EL (cell line): ENCODE data around the gene SPECC1.
"Not testable (repeated sequence)": the region's sequence is repeated elsewhere in the genome, so short reads cannot be mapped to it uniquely, and the experiment has no call there.

ENCODE experiments used
- DNase-seq: peaks from one replicate; pipeline ENCODE4 v3.0.0-alpha.2; 2016

Gene SPECC1

DNA sequence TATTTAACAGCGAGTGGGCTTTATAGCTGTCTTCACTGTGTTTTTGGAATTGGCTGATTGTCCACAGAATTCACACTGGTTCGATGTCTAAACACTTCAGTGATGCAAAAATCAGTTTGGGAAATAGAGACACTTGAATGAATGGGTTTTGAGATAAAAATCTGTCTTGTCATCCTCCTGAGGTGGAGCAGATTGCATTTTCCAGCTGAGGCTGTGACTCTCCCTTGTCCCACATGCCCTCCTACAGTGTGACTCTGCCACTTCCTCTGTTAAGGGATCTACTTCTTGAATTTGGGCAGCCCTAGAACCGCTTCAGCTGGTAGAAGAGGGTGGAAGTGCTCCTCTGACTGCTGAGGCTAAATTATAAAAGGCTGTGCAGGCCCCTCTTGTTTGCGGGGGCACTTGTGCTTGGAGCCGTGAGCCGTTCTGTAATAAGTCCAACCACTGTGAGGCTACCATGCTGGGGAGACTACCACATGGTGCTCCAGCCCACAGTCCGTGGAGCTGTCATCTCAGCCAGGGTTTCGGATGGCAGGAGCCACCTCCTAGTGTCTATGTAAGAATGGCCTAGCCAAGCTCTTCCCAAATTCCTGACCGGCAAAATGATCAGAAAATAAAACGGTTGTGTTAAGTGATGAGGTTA is 175.9 kb downstream of the SPECC1 start:
- DNase-seq = no peak

DNA sequence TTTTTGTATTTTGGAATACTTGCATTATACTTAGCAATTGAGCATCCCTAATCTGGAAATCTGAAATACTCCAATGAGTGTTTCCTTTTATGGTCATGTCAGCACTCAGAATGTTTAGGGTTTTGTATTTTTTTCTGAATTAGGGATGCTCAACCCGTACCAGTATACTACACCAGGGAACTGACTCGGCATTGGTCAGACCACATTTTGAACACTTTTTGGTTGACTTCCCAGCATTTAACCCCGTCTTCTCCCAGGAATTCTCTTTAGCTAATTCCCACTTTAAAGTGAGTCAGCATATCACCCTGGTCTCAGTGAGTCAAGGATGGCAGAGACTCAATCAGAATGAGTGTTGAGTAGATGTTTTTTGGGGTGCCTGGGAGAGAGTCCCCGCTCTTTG is 177.9 kb downstream of the SPECC1 start:
- DNase-seq = peak; percentile 34

DNA sequence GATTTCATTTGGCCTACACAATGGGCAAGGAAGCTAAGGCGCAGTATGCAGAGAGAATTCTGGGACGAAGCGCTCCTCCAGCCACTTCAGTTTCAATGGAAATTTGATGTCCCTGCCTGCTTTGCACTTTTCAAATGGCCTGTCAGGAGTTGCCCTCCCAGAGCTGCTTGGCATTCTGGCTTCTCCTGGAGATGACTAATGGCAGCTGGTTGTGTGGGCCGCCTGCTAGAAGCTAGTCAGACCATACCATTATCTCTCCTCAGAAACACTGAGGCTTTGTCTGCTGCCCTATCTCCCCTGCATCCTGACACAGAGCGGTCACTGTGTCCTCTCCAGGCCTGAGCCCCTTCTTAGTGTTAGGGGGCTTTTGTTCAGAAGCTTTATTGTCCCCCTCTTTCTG is 180.1 kb downstream of the SPECC1 start:
- DNase-seq = peak; percentile 47

DNA sequence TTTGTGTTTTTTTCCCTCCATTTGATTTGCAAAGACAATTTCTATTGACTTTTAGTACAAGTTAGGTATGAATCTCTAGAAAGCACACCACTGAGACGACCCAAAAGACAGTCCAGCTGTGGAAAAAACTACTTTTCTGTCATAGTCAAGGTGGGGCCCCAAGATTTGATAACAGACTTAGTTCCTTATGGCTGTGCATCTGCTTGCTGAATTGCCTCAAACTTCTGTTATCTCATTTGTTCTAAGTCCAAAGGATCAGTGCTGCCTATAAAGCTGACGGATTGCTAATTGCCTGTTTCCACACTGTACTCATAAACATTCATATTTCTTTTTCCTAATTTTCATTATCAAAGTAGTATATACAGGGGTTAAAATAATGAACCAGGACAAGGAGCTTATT is 180.8 kb downstream of the SPECC1 start:
- DNase-seq = no peak

DNA sequence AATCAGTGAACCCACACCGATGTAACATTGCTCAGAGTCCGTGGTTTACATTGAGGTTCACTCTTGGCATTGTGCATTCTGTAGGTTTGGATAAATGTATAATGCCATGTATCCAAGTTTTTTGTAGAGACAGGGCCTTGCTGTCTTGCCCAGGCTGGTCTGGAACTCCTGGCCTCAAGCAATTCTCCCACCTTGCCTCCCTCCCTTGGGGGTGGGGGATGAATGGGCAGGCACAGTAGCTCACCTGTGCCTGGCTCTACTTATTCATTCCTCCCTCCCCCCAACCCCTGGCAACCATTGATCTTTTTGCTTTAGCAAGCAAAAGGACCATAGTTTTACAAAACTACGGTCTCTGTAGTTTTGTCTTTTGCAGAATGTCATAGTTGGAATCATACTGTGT is 181.4 kb downstream of the SPECC1 start:
- no peak for DNase-seq

DNA sequence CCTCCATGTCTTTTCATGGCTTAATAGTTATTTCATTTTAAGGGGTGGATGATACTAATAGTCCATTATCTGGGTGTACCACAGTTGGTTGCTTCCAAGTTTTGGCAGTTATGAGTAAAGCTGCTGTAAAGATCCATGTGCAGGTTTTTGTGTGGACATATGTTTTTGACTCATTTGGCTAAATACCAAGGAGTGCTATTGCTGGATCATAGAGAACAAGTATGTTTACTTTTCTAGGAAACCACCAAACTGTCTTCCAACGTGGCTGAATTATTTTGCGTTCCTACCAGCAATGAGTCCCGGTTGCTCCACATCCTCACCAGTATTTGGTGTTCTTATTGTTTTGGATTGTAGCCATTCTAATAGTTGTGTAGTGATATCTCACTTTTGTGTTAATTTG is 181.9 kb downstream of the SPECC1 start:
- DNase-seq = peak; percentile 77

DNA sequence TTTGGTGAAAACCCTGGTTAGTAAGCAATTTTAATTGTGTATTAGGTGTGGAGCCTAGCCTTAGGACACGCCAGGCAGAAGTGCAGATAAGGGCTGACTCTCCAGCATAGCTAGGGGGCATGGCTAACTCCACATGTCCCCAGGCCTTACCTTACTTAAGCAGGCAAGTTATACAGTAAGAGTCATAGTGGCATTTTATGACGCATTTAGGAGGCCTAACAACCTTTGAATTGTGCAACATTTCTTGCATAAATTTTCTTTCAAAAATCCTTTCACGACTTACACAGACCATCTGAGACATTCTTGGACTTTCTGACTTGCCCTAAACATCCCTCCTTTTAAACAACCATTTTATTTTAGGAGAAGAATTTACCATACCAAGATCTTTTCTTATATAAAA is 187.1 kb downstream of the SPECC1 start:
- DNase-seq = not testable (repeated sequence)

DNA sequence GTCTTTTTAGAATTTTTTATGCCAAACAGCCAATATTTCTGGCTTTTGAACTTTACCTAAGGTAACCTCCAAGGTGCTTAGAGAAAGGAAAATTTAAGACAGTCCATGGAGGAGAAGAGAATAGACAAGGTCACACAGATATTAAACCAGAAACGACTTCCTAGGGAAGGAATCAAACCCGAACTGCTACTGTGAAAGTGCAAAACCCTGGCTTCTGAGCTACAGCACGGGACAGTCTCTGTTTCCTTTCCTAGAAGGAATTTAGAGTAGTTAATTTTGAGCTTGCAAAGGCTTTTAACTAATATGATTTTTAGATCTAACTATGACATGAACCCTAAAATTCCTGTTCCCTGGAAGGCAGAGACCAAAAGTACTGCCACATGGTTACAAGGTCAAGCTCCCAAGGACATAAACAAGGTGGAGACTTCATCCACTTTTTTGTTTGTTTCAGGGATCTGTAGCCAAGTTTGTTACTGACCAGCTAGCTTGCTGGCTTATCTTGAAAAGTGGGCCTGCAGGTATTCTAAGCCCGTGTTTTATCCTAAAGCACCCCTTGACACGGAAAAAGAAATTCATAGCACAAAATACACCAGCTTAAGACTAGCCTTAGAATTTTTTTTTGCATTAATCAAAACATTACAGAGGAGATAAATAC is 188.2 kb downstream of the SPECC1 start:
- DNase-seq = no peak

DNA sequence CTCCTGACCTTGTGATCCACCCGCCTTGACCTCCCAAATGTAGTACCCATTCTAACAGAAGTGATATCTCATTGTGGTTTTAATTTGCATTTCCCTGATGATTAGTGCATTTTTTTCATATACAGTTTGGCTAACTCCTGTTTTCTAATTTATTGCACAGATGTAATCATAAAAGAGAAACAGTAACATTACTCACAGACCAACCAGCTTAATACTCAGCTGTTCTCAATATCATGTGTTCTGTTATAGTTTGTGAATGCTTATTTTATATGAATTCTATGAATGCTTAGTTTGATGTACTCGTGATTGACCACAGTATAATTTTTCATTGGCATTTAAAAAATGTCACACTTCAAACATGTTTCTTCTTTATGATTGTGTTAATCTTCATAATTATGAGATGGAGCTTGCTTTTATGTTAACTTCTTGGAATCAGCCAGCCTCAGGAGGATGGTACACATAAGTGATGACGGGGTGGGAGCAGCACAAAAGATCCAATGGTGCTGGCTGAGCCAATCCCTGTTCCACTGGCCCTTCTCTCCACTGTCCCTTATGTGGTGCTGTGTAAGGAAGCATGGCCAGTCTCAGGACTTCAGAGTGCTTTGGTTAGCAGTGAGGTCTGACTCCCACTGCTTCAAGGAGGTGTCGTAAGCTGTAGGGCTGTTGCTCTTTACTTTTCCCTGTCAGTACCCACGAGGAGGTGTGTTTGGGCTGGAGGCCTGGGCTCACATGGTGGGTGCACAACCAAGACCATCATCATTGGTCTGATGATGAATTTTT is 191.0 kb downstream of the SPECC1 start:
- no peak for DNase-seq

DNA sequence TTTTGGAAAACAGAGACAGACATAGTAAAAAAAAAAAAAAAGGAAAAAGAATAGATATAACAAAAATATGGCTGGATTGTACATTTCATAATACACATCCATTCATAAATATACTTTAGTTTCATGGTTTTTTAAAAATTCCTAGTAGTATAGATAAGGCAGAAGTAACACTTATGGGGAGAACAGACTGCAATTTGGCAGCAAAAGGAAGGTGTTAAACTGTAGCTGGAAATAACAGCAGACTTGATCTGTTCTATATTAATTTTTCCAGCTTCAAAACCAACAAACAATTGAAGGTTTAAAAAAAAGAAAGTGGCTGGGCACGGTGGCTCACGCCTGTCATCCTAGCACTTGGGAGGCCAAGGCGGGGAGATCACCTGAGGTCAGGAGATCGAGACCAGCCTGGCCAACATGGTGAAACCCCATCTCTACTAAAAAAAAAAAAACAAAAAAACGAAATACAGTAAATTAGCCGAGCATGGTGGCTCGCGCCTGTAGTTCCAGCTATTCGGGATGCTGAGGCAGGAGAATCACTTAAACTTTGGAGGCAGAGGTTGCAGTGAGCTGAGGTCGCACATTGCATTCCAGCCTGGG is 191.8 kb downstream of the SPECC1 start:
- DNase-seq = no peak

DNA sequence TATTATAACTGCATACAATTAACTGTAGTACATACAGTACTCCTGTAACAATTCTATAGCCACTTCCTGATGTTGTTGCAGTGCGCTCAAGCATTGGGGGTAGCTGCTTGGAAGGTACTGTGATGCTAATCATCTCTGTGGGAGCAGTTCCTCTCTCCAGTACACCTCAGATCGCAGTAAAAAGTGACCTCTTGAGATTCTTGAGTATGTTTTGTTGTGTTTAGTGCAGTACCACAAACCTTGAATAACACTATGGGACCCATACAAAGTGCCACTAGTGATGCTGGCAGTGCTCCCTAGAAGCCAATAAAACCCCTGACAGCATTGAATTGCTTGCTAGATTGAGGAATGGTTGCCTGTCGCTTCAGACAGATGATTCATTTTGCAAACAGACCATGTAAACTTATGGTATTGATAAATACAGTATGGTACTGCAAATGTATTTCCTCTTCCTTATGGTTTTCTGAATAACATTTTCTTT is 193.0 kb downstream of the SPECC1 start:
- DNase-seq = no peak

DNA sequence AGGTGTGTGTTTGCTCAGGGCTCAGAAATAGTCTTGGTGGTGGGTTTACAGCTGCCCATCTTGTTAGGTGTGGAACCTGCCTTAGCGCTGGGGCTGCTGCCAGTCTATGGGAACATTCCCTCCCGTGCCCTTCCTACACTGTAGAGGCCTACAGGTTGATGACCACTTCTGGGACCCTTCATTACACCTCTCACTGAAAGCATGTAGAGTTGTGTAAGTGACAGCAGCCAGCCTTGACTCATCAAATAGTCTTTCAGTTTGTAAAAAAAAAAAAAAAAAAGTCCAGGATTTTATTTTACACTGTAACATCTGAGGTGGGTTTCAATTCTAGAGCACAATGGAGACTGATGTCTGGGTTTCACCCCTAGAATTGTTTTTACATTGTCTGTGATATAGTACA is 193.9 kb downstream of the SPECC1 start:
- no peak for DNase-seq

DNA sequence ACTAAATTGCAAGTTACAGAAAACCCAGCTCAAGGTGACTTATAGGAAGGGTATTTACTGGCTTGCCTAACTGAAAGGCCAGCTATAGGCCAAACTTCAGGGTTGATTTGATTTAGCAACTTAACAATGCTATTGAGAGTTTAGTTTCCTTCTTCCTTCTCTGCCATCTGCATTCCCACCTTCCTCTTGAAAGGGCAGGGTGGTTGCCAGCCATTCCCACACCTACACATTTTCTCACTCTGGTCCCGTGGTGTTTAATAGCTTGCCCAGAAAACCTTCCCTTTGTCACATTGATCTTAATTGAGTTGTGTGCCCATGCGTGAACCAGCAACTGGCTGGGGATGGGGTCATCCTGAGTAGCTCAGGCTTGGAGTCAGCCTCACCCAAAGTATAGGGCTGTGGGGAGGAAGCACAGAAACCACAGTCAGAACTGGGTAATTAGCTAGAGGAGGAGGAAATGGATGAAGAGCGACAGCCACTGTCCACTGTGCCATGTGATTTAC is 194.7 kb downstream of the SPECC1 start:
- no peak for DNase-seq

DNA sequence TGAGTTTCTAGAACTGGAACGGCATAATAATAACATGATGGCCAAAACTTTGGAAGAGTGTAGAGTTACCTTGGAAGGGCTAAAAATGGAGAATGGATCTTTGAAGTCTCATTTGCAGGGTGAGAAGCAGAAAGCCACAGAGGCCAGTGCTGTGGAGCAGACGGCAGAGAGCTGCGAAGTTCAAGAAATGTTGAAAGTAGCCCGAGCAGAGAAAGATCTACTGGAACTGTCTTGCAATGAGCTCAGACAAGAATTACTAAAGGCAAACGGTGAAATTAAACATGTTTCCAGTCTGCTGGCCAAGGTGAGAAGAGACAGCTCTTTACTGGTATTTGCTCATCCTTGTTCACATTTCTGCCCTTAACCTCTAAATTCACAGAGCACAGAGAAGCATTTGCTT is 196.4 kb downstream of the SPECC1 start:
- no peak for DNase-seq

DNA sequence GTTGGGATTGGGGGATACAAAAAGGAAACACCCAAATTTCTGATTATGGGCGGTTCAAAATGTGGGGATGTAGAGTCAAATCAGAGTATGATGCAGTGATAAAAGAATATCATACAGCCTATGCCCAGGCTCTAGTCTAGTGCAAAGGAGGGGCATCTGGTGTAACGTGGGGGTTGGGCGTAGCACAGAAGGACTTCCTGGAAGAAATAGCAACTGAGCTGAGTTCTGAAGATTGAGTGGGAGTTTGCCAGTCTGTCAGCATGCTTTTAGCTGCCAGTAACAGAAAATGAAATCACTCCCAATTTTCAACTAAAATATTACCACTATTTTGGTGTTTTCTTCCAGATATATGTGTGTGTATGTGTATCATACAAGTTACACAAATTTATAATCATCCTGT is 196.9 kb downstream of the SPECC1 start:
- no peak for DNase-seq

DNA sequence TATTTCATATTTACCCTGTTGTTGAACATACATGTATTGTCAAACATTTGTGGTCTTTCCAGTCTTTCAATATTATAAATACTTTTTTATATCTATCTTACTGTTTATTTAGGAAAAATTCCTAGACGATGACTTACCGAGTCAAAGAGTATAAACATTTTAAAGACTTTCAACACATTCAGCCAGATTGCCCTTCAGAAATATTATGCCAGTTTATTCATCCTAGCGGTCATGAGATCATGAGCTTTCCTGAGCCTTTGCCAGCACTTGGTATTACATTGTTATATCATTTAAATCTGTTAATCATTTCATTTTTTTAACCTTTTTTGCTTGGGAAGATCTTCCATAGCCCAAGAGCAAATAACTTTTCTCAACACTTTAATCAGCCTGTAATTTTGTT is 197.4 kb downstream of the SPECC1 start:
- DNase-seq = peak; percentile 77

DNA sequence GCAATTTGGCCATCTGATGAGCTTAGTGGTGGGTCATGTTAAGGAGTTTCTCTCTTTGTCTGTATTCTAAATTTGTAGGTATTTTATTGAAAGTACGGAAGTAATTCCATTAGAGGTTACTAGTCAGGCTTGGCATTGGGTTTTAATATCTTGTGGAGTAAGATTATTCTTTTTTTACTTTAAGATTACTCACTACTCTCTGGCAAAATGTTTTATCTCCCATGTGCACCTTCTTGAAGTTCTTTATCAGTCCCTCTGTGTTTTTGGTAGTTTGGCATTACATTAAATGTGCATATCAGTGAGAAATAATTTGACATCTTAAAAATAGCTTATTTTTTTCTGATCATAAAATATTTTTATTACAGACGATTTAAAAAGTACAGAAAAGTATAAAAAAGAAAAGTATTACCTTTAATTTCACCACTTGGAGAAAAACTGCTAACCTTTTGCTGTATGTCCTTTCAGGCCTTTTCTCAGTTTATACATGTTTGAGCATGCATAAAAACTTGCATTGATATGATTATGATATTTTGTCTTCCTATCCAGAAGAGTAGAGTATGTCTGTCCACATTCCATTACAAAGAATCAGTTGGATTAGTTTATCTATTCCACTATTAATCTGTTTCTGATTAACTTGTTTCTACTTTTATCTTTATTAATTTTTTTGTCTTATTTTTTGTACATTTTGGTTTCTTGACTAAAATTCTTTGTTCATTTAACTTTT is 198.3 kb downstream of the SPECC1 start:
- no peak for DNase-seq

DNA sequence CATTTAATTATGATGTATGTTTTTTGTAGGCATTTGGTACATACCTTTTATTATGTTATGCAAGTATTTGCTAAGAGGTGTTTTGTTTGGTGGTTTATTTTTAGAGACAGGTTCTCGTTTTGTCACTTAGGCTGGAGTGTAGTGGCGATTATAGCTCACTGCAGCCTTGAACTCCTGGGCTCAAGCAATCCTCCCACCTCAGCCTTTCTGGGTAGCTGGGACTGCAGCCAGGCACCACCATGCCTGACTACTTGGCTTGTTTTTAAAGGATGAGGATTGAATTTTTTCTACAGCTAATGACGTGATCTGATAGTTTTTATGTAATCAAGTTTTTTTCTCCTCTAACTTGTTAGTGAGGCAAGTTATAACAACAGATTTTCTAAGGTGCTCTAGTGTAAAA is 199.6 kb downstream of the SPECC1 start:
- no peak for DNase-seq

DNA sequence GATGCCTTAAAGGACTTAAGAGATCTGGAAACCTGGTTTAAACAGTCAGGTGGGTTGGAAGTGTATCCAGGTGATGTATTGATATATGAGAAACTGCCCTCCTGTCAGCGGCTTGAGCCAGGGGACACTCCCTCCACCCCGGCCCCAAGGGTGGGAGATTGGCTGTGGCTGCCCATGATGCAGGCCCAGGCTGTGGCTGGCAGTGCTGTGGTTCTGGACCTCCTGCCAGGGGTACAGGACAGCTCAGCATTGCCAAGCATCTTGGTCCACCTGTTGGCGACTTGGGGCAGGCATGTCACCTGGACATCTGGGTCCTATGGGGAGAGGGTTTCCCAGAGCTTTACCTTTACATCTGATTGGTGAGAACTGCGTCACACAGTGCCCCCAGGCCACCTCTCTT is 201.0 kb downstream of the SPECC1 start:
- DNase-seq = no peak

DNA sequence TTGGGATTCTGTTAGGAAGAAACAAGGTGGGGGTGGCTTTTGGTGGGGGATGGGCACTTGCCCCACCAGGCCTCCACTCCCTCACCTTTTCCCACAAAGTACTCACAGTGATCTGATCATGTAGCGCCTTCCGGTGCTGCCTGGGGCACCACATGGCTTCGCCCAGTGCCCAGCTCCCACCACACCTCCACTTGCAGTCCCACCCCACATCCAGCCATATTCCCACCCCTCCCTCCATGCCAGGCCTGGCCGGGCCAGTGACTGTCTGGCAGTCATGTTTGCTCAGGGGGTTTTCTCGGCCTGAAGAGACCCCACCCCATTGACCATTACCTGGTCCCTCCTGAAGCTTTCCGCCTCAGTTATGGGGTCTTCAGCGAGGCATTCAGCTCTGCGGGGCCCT is 201.5 kb downstream of the SPECC1 start:
- no peak for DNase-seq

DNA sequence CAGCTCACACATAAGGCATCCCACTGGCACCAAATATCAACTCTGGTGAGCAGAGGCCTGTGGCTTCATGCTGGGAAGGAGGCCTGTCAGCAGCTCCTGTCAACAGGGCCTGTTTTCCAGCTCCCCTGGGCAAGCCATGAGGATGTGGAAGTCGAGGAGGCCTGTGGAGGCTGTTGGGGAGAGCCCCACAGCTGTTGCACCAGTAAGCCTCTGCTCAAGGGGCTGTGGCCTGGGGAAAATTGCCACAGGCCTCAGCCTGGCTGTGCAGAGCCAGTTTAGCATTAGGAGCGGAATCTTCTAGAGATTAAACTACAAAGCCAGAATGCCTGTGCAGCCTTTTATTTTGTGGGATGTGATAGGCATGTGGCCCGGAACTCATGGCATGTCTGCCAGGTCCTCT is 202.1 kb downstream of the SPECC1 start:
- no peak for DNase-seq

DNA sequence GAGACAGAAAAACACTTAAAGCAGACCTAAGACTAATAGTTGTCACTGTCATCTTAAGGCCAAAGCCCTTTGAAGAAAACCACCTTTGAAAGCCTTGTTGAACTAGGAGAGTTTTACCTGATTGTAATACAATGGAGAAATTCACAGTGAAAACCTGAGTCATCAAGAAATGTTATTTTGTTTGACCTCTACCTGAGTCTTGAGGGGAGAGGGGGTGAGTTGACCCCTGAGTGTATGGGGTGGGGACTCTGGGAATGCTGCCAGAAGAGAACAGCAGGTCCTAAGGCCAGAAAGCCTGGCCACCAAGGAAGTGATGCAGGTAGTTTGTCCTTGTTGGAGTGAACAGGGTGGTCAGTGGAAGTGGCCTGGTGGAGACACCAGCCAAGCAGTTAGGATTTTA is 204.3 kb downstream of the SPECC1 start:
- DNase-seq = no peak

DNA sequence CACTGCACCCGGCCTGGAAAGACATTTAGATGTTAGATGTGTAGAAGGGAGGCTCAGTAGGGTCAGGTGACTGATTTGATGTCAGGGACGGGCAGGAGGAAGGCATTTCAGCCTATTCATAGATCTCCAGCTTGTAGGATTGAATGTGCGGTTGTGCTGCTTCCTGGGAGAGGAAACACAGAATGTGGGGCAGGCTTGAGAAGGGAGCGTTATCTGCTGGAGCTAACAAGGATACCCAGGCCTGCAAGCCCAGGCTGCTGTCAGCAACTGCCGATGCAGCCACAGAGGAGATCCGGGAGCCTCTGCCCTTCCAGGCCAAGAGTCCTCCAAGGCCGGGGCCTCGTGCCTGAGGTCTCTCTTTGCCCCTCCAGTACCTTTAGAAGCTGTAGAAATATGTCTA is 205.6 kb downstream of the SPECC1 start:
- DNase-seq = no peak
